ENCODE data around the gene RAD23B.

Gene RAD23B

DNA sequence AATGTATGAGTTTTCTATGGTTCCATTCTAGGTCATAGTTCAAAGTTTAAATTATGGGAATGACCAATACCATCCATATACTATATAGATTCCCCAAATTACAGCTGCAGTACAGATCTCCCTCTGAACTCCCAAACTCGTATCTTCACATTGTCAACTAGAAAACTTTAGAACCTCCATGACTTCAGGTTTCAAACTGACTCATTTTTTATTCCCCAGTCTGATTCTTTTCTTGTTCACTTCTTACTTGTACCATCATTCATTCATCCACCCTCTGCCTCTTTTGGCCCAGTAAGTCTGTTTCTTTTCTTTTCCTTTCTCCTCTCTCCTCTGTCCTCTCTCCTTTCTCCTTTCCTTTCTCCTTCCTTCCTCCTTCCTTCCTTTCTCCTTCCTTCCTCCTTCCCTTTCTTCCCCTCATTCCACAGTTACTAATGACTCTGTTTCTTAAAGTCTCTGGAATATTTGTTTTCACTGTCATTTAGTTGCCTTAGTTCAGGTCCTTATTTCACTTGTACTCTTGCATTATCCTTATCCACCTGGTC lies 30.5 kb downstream of the RAD23B start:
- peaks cover 8% of the 10 kb centered on the region for H3K9me3 Mint-ChIP-seq
- no peak overlapping the region for H3K4me3 Mint-ChIP-seq
- H3K36me3 Mint-ChIP-seq (ENCODE audit: low read depth): peaks cover 85% of the 10 kb centered on the region
- TF ChIP-seq, protein P1, sequence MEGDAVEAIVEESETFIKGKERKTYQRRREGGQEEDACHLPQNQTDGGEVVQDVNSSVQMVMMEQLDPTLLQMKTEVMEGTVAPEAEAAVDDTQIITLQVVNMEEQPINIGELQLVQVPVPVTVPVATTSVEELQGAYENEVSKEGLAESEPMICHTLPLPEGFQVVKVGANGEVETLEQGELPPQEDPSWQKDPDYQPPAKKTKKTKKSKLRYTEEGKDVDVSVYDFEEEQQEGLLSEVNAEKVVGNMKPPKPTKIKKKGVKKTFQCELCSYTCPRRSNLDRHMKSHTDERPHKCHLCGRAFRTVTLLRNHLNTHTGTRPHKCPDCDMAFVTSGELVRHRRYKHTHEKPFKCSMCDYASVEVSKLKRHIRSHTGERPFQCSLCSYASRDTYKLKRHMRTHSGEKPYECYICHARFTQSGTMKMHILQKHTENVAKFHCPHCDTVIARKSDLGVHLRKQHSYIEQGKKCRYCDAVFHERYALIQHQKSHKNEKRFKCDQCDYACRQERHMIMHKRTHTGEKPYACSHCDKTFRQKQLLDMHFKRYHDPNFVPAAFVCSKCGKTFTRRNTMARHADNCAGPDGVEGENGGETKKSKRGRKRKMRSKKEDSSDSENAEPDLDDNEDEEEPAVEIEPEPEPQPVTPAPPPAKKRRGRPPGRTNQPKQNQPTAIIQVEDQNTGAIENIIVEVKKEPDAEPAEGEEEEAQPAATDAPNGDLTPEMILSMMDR (IDR thresholded peaks at IDR 0.05): no peak
- peak overlapping the region; percentile 74 for H3K27ac Mint-ChIP-seq
- peaks cover 20% of the 10 kb centered on the region for H3K4me1 Mint-ChIP-seq
- no peak for DNase-seq
- no peaks in the 10 kb centered on the region for H3K27me3 Mint-ChIP-seq (ENCODE audit: low read depth, poor library complexity)

DNA sequence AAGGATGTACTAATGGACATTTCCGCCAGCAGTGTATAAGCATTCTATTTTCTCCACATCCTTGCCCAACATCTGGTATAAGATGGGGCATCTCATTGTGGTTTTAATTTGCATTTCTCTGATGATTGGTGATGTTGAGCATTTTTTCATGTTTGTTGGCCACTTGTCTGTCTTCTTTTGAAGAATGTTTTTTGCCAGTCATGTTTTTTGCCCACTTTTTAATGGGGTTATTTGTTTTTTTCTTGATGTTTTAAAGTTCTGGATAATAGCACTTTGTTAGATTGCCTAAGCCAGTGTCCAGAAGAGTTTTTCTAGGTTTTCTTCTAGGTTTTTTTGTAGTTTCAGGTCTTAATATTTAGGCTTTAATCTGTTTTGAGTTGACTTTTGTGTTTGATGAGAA lies 31.7 kb downstream of the RAD23B start:
- TF ChIP-seq, protein P1 (IDR thresholded peaks at IDR 0.05): no peak
- Mint-ChIP-seq H3K36me3 (ENCODE audit: low read depth) (peaks cover 83% of the 10 kb centered on the region), H3K4me1 (peaks cover 20% of the 10 kb centered on the region), H3K9me3 (peaks cover 8% of the 10 kb centered on the region), H3K27me3 (ENCODE audit: low read depth, poor library complexity) (no peaks in the 10 kb centered on the region), H3K27ac (peak overlapping the region; percentile 78), H3K4me3 (no peak overlapping the region)
- no peak for DNase-seq

DNA sequence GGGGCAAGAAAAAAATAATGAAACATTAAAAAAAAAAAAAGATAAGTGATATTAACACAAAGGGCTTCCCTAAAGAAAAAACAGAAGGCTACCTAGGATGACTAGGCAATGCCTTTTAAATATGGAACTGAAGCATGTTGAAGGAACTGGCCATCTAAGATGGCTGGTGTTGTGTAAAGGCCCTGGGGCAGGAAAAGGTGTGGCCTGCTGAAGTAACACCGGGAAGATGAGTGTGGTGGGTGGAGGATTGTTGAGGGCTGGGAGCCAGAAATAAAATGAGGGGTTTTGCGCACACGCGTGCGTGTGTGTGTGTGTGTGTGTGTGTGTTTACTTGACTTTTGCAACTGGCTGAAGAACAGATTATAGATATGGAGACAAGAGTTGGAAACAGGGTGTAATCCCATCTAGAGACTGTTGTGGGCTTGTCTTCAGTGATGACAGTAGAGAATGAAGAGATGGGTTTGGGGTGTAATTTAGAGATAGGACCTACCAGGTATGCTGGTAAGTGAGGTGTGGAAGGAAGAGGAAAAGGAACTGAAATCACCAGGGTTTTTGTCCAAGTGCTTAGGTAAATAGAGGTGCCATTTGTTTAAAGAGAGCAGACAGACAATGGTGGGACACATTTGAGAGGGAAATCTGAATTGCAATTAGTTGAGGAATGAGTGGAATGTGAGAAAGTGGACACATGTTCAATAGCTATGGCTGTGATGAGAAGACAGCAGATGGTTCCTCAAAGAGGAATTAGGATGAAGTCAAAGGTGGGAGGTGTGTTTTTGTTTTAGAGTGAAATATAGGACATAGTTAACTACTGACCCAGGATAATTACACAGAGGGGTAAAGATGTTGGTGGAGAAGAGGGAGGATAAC lies 33.9 kb downstream of the RAD23B start:
- H3K4me1 Mint-ChIP-seq: peaks cover 18% of the 10 kb centered on the region
- no peak for DNase-seq
- TF ChIP-seq, protein P1 (IDR thresholded peaks at IDR 0.05): no peak
- H3K4me3 Mint-ChIP-seq: no peak overlapping the region
- H3K27ac Mint-ChIP-seq: peak overlapping the region; percentile 86
- H3K36me3 Mint-ChIP-seq (ENCODE audit: low read depth): peaks cover 86% of the 10 kb centered on the region
- H3K9me3 Mint-ChIP-seq: peaks cover 8% of the 10 kb centered on the region
- H3K27me3 Mint-ChIP-seq (ENCODE audit: low read depth, poor library complexity): no peaks in the 10 kb centered on the region

DNA sequence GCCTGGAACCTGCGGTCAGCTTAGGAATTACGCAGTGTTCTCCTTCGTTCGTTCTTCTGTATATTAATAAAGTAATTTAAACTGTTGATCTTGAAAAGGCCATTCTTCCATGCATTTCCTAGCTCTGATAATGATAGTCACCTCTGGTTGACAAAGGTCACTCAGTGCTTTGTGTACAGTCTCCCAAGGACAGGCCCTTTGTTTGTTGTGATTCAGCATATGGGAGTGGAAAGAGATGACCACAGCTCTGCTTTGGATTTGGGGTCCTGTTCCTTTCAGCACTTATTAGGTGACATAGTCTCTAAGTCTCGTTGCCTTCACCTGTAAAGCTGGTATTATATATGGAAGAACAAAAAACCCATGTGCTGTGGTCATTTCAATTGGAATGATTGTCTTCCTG lies 39.6 kb downstream of the RAD23B start:
- peaks cover 86% of the 10 kb centered on the region for H3K36me3 Mint-ChIP-seq (ENCODE audit: low read depth)

DNA sequence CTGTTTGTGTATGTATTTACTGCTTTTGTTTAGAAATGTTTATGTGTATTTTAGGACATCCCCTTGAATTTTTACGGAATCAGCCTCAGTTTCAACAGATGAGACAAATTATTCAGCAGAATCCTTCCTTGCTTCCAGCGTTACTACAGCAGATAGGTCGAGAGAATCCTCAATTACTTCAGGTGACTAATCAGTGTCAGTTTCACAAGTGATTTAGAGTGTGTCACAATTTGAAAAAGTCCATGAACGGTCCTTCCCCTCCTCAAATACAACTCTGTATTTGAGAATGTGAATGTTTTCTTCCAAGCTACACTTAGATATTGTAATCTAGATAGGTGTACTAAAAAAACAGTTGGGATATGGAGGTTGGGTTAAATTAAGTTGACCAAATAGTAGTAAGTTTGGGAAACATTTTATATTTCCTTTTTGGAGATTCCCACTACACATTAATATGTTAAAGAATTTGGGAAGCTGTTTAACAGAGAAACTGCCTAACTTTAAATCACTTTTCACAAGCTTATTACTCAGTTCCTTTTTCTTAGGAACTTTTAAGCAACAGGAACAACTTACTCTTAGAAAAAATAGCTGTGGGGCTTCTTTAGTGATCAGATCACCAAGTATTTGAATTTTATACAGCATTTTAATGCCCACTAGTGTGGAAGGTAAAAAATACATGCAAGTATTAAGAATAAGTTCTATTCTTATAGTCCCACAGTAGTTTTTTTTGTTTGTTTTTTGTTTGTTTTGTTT lies 40.9 kb downstream of the RAD23B start:
- H3K4me1 Mint-ChIP-seq: no peaks in the 10 kb centered on the region
- no peaks in the 10 kb centered on the region for H3K27me3 Mint-ChIP-seq (ENCODE audit: low read depth, poor library complexity)
- H3K4me3 Mint-ChIP-seq: no peak overlapping the region
- H3K36me3 Mint-ChIP-seq (ENCODE audit: low read depth): peaks cover 88% of the 10 kb centered on the region
- no peak for DNase-seq
- H3K9me3 Mint-ChIP-seq: peaks cover 33% of the 10 kb centered on the region
- TF ChIP-seq, protein P1 (IDR thresholded peaks at IDR 0.05): no peak
- H3K27ac Mint-ChIP-seq: peak overlapping the region; percentile 49

More for the DNA sequence above, 39.6 kb downstream of the RAD23B start:
- H3K4me1 Mint-ChIP-seq: no peaks in the 10 kb centered on the region
- no peak overlapping the region for H3K27ac Mint-ChIP-seq
- peaks cover 33% of the 10 kb centered on the region for H3K9me3 Mint-ChIP-seq
- TF ChIP-seq, protein P1 (IDR thresholded peaks at IDR 0.05): no peak
- DNase-seq: no peak
- no peak overlapping the region for H3K4me3 Mint-ChIP-seq
- H3K27me3 Mint-ChIP-seq (ENCODE audit: low read depth, poor library complexity): no peaks in the 10 kb centered on the region
